PFSK-1 (cell line): ENCODE measurements around the gene PRDM16.

Source experiments
- FOXP2 ChIP-seq: optimal IDR thresholded peaks from 2 replicates; pipeline ENCODE3; 2011; ENCODE audit warnings: borderline replicate concordance, control low read depth, inconsistent platforms; ENCODE audit not compliant: insufficient read depth; ENCODE audit errors: extremely low read length, extremely low read depth
- POLR2AphosphoS5 ChIP-seq: IDR thresholded peaks from 2 replicates; pipeline ENCODE4 v1.6.1; 2012; ENCODE audit warnings: low read depth, mild to moderate bottlenecking, control low read depth, low read length, moderate library complexity
- REST ChIP-seq, 2 experiments: IDR thresholded peaks; 2 replicates each; pipeline versions ENCODE4 v1.6.1 to v1.8.0; 2011 to 2012; ENCODE audit warnings: low read depth in 2 of 2, low read length in 2 of 2, control low read depth in 1 of 2, inconsistent platforms in 1 of 2, mild to moderate bottlenecking in 1 of 2, moderate library complexity in 1 of 2; ENCODE audit not compliant: insufficient read depth in 1 of 2
- SIN3A ChIP-seq: IDR thresholded peaks from 2 replicates; pipeline ENCODE4 v1.6.1; 2012; ENCODE audit warnings: mild to moderate bottlenecking, low read length, moderate library complexity, borderline replicate concordance; ENCODE audit not compliant: insufficient read depth
- TAF1 ChIP-seq: IDR thresholded peaks from 2 replicates; pipeline ENCODE4 v1.6.1; 2012; ENCODE audit warnings: low read length, control low read depth, borderline replicate concordance; ENCODE audit not compliant: insufficient read depth

Gene PRDM16

DNA sequence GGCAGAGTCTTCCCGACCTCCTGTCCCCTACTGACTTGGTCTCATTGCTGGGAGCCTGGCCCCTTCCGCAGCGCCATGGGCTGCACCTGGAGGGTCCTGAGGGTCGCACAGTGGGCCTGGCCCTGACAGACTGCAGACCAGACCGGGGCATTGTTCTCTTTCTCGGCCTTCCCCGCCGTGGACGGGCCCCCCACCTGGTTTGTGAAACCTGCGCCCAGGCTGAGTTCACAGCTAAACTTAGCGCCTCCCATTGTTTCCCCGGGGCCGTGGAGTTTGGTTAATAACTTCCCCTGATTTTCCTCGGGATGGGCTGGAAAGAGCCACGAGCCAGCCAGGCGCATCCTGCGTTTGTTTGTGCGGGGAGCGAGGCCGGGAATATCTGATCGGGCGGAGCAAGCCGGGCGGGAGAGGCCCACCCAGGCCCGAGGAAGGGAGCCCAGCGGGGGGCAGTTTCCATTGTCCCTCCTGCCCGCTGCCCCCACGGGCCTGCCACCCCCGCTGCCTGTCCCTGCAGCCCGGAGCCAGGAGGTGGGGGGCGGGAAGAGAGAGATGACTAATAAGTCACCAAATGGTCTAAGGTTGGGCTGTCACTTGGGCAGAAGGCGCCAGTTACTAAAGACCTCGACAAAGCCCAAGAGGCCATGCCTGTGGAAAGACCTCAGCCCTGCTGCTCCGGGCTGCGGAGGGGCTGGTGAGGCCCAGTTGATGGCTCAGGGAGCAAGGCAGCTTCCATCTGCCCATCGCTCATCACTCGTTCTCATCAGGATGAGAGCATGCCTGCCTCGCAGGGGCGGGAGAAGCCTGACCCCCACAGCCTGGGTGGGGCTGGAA lies 346.5 kb downstream of the PRDM16 start:
- TF ChIP-seq POLR2AphosphoS5 (no peak), REST (IDR thresholded peaks at IDR 0.05; ENCODE audit: insufficient read depth in 1 of 2, low read depth in 2 of 2, low read length in 2 of 2) (no peak), SIN3A (no peak), FOXP2 (no peak), TAF1 (no peak)

DNA sequence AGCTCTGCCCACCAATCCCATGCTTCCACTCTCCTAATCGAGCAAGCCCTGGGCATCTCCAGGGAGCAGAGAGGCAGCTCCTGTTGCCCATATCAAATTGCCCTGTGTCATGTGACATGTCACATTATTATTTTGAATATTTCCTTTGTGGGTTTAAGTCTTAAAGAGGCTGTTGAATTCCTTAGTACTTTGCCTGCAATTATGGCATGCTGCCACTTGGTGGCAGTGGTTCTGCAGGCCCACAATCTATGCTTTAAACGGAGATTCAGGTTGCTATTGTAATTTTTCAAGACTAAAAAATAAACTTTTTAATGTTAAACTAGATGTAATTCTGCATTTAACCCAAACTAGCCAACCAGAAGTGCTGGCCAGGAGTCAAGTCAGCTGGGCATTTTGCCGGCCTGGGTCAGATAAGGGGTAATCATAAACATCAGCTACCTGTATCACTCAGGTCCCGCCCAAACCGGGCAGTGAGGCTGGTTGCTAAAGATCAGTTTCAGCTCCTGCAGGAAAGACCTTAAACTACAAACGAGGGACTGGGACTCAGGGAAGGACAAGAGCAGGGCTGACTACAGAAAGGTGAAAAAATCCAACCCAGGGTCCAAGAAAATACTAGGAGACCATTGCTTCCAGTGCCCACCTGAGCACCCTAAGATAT lies 348.2 kb downstream of the PRDM16 start:
- TF ChIP-seq TAF1 (no peak), FOXP2 (no peak), POLR2AphosphoS5 (no peak), REST (IDR thresholded peaks at IDR 0.05; ENCODE audit: insufficient read depth in 1 of 2, low read depth in 2 of 2, low read length in 2 of 2) (no peak), SIN3A (no peak)

- TF ChIP-seq SIN3A: no peak
- no peak for TF ChIP-seq TAF1
- TF ChIP-seq FOXP2: no peak
- no peak for TF ChIP-seq POLR2AphosphoS5
- no peak for TF ChIP-seq REST (IDR thresholded peaks at IDR 0.05; ENCODE audit: insufficient read depth in 1 of 2, low read depth in 2 of 2, low read length in 2 of 2)
Measured at GRCh38 chr1:3417934-3418333, 348.9 kb downstream of the PRDM16 start.

GRCh38 chr1:3418600-3418999 lies 349.6 kb downstream of the PRDM16 start:
- TF ChIP-seq FOXP2 (no peak), TAF1 (no peak), POLR2AphosphoS5 (no peak), REST (IDR thresholded peaks at IDR 0.05; ENCODE audit: insufficient read depth in 1 of 2, low read depth in 2 of 2, low read length in 2 of 2) (no peak), SIN3A (no peak)
